H9 (cell line): ENCODE results near the gene TCFL5. TPM values are rescaled to one million over a fixed set of nuclear protein-coding genes. Genes with fewer than 3 reads are reported as not detected.

ENCODE experiments used
- DNase-seq: peaks from one replicate; pipeline ENCODE4 v3.0.0-alpha.2; 2017
- H2AFZ ChIP-seq: one replicate; pipeline ENCODE4 v1.6.1; 2013; ENCODE audit warnings: mild to moderate bottlenecking, low read length, control low read depth, moderate library complexity
- H2AK5ac ChIP-seq: 2 replicates; pipeline ENCODE4 v1.6.1; 2013; ENCODE audit warnings: low read length, control low read depth, mixed read lengths; ENCODE audit not compliant: insufficient read length
- H2BK120ac ChIP-seq: one replicate; pipeline ENCODE4 v1.6.1; 2013; ENCODE audit warnings: low read depth, mild to moderate bottlenecking, low read length, control low read depth, inconsistent platforms; ENCODE audit not compliant: poor library complexity, severe bottlenecking
- H2BK12ac ChIP-seq: 2 replicates; pipeline ENCODE4 v1.6.1; 2013; ENCODE audit warnings: low read length, control low read depth, mixed read lengths, low read depth; ENCODE audit not compliant: insufficient read length
- H2BK15ac ChIP-seq: 2 replicates; pipeline ENCODE4 v1.6.1; 2013; ENCODE audit warnings: low read depth, low read length, control low read depth
- H2BK20ac ChIP-seq: one replicate; pipeline ENCODE4 v1.6.1; 2013; ENCODE audit warnings: low read depth, mild to moderate bottlenecking, low read length, control low read depth, inconsistent platforms; ENCODE audit not compliant: poor library complexity, severe bottlenecking
- H2BK5ac ChIP-seq: 2 replicates; pipeline ENCODE4 v1.6.1; 2013; ENCODE audit warnings: low read length, control low read depth, mixed read lengths; ENCODE audit not compliant: insufficient read length
- H3K14ac ChIP-seq: 2 replicates; pipeline ENCODE4 v1.6.1; 2013; ENCODE audit warnings: low read length, control low read depth; ENCODE audit not compliant: insufficient read depth
- H3K18ac ChIP-seq: 2 replicates; pipeline ENCODE4 v1.6.1; 2013; ENCODE audit warnings: low read depth, mild to moderate bottlenecking, mixed read lengths, low read length, control low read depth; ENCODE audit not compliant: insufficient read length
- H3K23ac ChIP-seq: 2 replicates; pipeline ENCODE4 v1.6.1; 2013; ENCODE audit warnings: low read length, control low read depth, mixed read lengths, low read depth; ENCODE audit not compliant: insufficient read length
- H3K23me2 ChIP-seq: 2 replicates; pipeline ENCODE4 v1.6.1; 2013; ENCODE audit warnings: low read depth, mild to moderate bottlenecking, mixed read lengths, low read length, control low read depth; ENCODE audit not compliant: insufficient read length, poor library complexity, severe bottlenecking
- H3K27ac ChIP-seq: 2 replicates; pipeline ENCODE4 v1.5.1; 2013; ENCODE audit warnings: low read length, control low read depth, mixed read lengths, low read depth; ENCODE audit not compliant: insufficient read length
- H3K27me3 ChIP-seq: 2 replicates; pipeline ENCODE4 v1.6.1; 2013; ENCODE audit warnings: low read length, control low read depth, inconsistent platforms; ENCODE audit not compliant: insufficient read depth
- H3K4ac ChIP-seq: 2 replicates; pipeline ENCODE4 v1.6.1; 2013; ENCODE audit warnings: low read depth, mild to moderate bottlenecking, control low read depth, inconsistent platforms, low read length, moderate library complexity
- H3K4me1 ChIP-seq: 2 replicates; pipeline ENCODE4 v1.6.1; 2013; ENCODE audit warnings: low read length, control low read depth, inconsistent platforms; ENCODE audit not compliant: insufficient read depth
- H3K4me2 ChIP-seq: 2 replicates; pipeline ENCODE4 v1.6.1; 2013; ENCODE audit warnings: low read length, control low read depth, mixed read lengths; ENCODE audit not compliant: insufficient read length, insufficient read depth
- H3K56ac ChIP-seq: 2 replicates; pipeline ENCODE4 v1.6.1; 2013; ENCODE audit warnings: low read depth, mild to moderate bottlenecking, mixed read lengths, low read length, control low read depth; ENCODE audit not compliant: insufficient read length
- H3K79me1 ChIP-seq: 2 replicates; pipeline ENCODE4 v1.6.1; 2013; ENCODE audit warnings: low read depth, mild to moderate bottlenecking, moderate library complexity, low read length, control low read depth, inconsistent platforms; ENCODE audit not compliant: insufficient read depth, poor library complexity, severe bottlenecking
- H3K79me2 ChIP-seq: 2 replicates; pipeline ENCODE4 v1.6.1; 2013; ENCODE audit warnings: low read length, control low read depth, inconsistent platforms; ENCODE audit not compliant: insufficient read depth
- H3K9ac ChIP-seq: 2 replicates; pipeline ENCODE4 v1.6.1; 2013; ENCODE audit warnings: low read length, control low read depth, mixed read lengths; ENCODE audit not compliant: insufficient read length; ENCODE audit errors: extremely low read depth
- H3K9me3 ChIP-seq: one replicate; pipeline ENCODE4 v1.6.1; 2013; ENCODE audit warnings: low read depth, low read length, inconsistent platforms; ENCODE audit not compliant: control insufficient read depth
- H3T11ph ChIP-seq: one replicate; pipeline ENCODE4 v1.6.1; 2013; ENCODE audit warnings: mild to moderate bottlenecking, low read length, control low read depth, inconsistent platforms
- H4K20me1 ChIP-seq: one replicate; pipeline ENCODE4 v1.6.1; 2013; ENCODE audit not compliant: control insufficient read depth, insufficient read length, insufficient read depth
- H4K5ac ChIP-seq: 2 replicates; pipeline ENCODE4 v1.6.1; 2013; ENCODE audit warnings: low read depth, mild to moderate bottlenecking, mixed read lengths, low read length, control low read depth; ENCODE audit not compliant: insufficient read length
- H4K8ac ChIP-seq: replicated peaks from 2 replicates; pipeline ENCODE4 v1.6.1; 2013; ENCODE audit warnings: low read length, control low read depth, mixed read lengths, low read depth; ENCODE audit not compliant: insufficient read length
- H4K91ac ChIP-seq: 2 replicates; pipeline ENCODE4 v1.6.1; 2013; ENCODE audit warnings: low read depth, mild to moderate bottlenecking, moderate library complexity, mixed read lengths, low read length, control low read depth; ENCODE audit not compliant: insufficient read length
- H3K27ac Mint-ChIP-seq, 3 experiments: 2 replicates in 2 of 3; 3 replicates in 1 of 3; pipeline ENCODE4 v1.8.0; 2020 to 2021; ENCODE audit warnings: mixed read lengths in 3 of 3, mild to moderate bottlenecking in 1 of 3, moderate library complexity in 1 of 3
- H3K27me3 Mint-ChIP-seq: 2 replicates; pipeline ENCODE4 v1.8.0; 2021; ENCODE audit warnings: low read depth, mild to moderate bottlenecking, moderate library complexity, mixed read lengths
- H3K36me3 Mint-ChIP-seq, 3 experiments: 2 replicates in 2 of 3; 3 replicates in 1 of 3; pipeline ENCODE4 v1.8.0; 2020 to 2021; ENCODE audit warnings: low read depth in 3 of 3, mixed read lengths in 3 of 3; ENCODE audit not compliant: insufficient read depth in 1 of 3
- H3K4me1 Mint-ChIP-seq, 2 experiments: 2 replicates each; pipeline ENCODE4 v1.8.0; 2020; ENCODE audit warnings: mixed read lengths in 2 of 2
- H3K4me3 Mint-ChIP-seq, 2 experiments: 2 replicates in 1 of 2; 3 replicates in 1 of 2; pipeline ENCODE4 v1.8.0; 2020 to 2021; ENCODE audit warnings: mild to moderate bottlenecking in 2 of 2, mixed read lengths in 2 of 2, moderate library complexity in 1 of 2
- H3K9me3 Mint-ChIP-seq, 2 experiments: 2 replicates in 1 of 2; 3 replicates in 1 of 2; pipeline ENCODE4 v1.8.0; 2020; ENCODE audit warnings: mild to moderate bottlenecking in 2 of 2, mixed read lengths in 2 of 2, moderate library complexity in 1 of 2
- WGBS: extraction: QIAGEN DNeasy Blood & Tissue Kit; methylation state at CpG from one replicate; pipeline ENCODE4 v1.1.7; 2013; ENCODE audit warnings: missing lambda C conversion rate, low lambda C conversion rate, mixed read lengths; ENCODE audit not compliant: insufficient read length; ENCODE audit errors: extremely low coverage; 5-methylcytosine and 5-hydroxymethylcytosine counted together
- total RNA-seq: library from RNA; stranded (reverse); gene quantifications from 2 replicates; pipeline ENCODE4 v1.2.1, GENCODE V29; 2021
- TF ChIP-seq, protein P1 (sequence below): fragments of 200-600 bp; sonication (generic); conservative IDR thresholded peaks from 3 replicates; pipeline ENCODE4 v1.8.0; 2021; ENCODE audit warnings: antibody characterized with exemption, mild to moderate bottlenecking

The TCFL5 gene
- total RNA-seq, 1 experiment from 2014 or later = 16.4 TPM

DNA sequence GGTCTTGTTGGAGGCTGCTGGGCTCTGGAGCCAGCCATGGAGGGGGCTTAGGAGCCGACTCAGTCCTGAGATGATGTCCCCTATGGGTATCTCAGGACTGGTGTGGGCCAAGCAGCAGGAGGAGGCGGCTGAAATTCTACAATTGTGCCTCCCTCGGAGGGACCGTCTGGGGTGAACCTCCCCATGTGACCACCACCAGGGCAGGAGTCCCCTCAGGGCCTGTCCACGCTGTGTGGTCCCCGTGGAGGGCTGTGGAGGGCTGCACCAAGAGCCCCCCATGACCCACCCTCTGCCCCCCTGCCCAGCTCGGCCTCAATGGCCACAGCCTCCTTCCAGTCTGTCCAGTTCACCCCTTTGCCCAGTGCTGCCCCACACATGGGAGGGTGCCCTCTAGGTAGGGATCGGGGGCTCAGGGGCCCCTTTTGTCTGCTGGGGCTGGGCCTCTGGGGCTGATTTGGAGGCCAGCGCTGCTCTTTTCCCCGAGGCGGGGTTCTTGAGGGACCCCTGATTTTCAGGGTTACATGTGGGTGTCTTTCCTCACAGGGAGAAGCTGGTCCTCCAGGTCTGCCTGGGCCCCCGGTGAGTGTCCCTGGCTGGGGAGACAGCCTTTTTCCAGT lies 43.5 kb downstream of the TCFL5 start:
- no peak overlapping the region for H2BK20ac ChIP-seq
- H2AK5ac ChIP-seq = no peak overlapping the region
- Mint-ChIP-seq H3K4me1 (peaks cover 19% of the 10 kb centered on the region in 2 experiments), H3K4me3 (peak overlapping the region; percentile 48 to 55; a peak in 4 of 5 replicates), H3K36me3 (peaks cover 0 to 5% (median 0%) of the 10 kb centered on the region in 3 experiments; a peak in 1 of 7 replicates), H3K27ac (no peak overlapping the region), H3K27me3 (peaks cover 5% of the 10 kb centered on the region), H3K9me3 (no peaks in the 10 kb centered on the region)
- H3K27me3 ChIP-seq = no peaks in the 10 kb centered on the region
- no peak overlapping the region for H2BK12ac ChIP-seq
- no peak overlapping the region for H3K56ac ChIP-seq
- H2AFZ ChIP-seq = no peak overlapping the region
- no peak overlapping the region for H2BK5ac ChIP-seq
- no peak overlapping the region for H3K9ac ChIP-seq
- no peak for DNase-seq
- H4K5ac ChIP-seq = no peak overlapping the region
- TF ChIP-seq, protein P1, sequence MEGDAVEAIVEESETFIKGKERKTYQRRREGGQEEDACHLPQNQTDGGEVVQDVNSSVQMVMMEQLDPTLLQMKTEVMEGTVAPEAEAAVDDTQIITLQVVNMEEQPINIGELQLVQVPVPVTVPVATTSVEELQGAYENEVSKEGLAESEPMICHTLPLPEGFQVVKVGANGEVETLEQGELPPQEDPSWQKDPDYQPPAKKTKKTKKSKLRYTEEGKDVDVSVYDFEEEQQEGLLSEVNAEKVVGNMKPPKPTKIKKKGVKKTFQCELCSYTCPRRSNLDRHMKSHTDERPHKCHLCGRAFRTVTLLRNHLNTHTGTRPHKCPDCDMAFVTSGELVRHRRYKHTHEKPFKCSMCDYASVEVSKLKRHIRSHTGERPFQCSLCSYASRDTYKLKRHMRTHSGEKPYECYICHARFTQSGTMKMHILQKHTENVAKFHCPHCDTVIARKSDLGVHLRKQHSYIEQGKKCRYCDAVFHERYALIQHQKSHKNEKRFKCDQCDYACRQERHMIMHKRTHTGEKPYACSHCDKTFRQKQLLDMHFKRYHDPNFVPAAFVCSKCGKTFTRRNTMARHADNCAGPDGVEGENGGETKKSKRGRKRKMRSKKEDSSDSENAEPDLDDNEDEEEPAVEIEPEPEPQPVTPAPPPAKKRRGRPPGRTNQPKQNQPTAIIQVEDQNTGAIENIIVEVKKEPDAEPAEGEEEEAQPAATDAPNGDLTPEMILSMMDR = no peak
- no peak overlapping the region for H3K4me2 ChIP-seq
- no CpG with 5 or more reads among the region's 12 CpGs for WGBS
- H2BK120ac ChIP-seq = no peak overlapping the region
- H2BK15ac ChIP-seq = no peak overlapping the region
- no peak overlapping the region for H3K23ac ChIP-seq
- no peak overlapping the region for H3K27ac ChIP-seq
- H3K4ac ChIP-seq = no peak overlapping the region
- no peak overlapping the region for H3T11ph ChIP-seq
- H3K79me1 ChIP-seq = no peaks in the 10 kb centered on the region
- no peaks in the 10 kb centered on the region for H3K79me2 ChIP-seq
- H4K20me1 ChIP-seq = no peaks in the 10 kb centered on the region
- no peaks in the 10 kb centered on the region for H3K9me3 ChIP-seq
- H3K14ac ChIP-seq = no peak overlapping the region
- no peak overlapping the region for H4K8ac ChIP-seq
- H3K18ac ChIP-seq = no peak overlapping the region
- H3K4me1 ChIP-seq = no peaks in the 10 kb centered on the region
- H3K23me2 ChIP-seq = peaks cover 16% of the 10 kb centered on the region
- no peak overlapping the region for H4K91ac ChIP-seq
